WTC11 (cell line): Measurements from ENCODE around the gene RIN1. TPM values are rescaled to one million over a fixed set of nuclear protein-coding genes. Genes with fewer than 3 reads are reported as not detected.

Experiments
- CREB1 ChIP-seq: sonication (generic); formaldehyde crosslinking; IDR thresholded peaks from 2 replicates; pipeline ENCODE4 v1.8.0; 2023; ENCODE audit warnings: mild to moderate bottlenecking, missing genetic modification reagents
- FOXK1 ChIP-seq: sonication (generic); formaldehyde crosslinking; IDR thresholded peaks from 2 replicates; pipeline ENCODE4 v1.8.0; 2022; ENCODE audit warnings: mild to moderate bottlenecking, moderate library complexity, missing genetic modification reagents
- FOXP1 ChIP-seq: sonication (generic); formaldehyde crosslinking; IDR thresholded peaks from 2 replicates; pipeline ENCODE4 v1.8.0; 2022; ENCODE audit warnings: missing genetic modification reagents, mild to moderate bottlenecking, moderate library complexity, borderline replicate concordance
- GRHL2 ChIP-seq: fragments of 250-450 bp; sonication (Bioruptor Pico); IDR thresholded peaks from 2 replicates; pipeline ENCODE4 v1.8.0; 2022; ENCODE audit warnings: mild to moderate bottlenecking, moderate library complexity; ENCODE audit not compliant: insufficient replicate concordance, severe bottlenecking
- HMGA2 ChIP-seq: fragments of 250-450 bp; sonication (Bioruptor Pico); IDR thresholded peaks from 2 replicates; pipeline ENCODE4 v1.4.0; 2021; ENCODE audit warnings: mild to moderate bottlenecking, moderate library complexity
- IRF2 ChIP-seq: sonication (generic); formaldehyde crosslinking; IDR thresholded peaks from 2 replicates; pipeline ENCODE4 v1.8.0; 2022; ENCODE audit warnings: low read depth, missing genetic modification reagents, borderline replicate concordance
- KAT7 ChIP-seq: sonication (generic); formaldehyde crosslinking; IDR thresholded peaks from 2 replicates; pipeline ENCODE4 v1.8.1; 2023; ENCODE audit warnings: missing genetic modification reagents, mild to moderate bottlenecking, borderline replicate concordance
- MXD4 ChIP-seq: fragments of 250-450 bp; sonication (Bioruptor Pico); IDR thresholded peaks from 2 replicates; pipeline ENCODE4 v1.8.0; 2021; ENCODE audit warnings: mild to moderate bottlenecking, moderate library complexity, borderline replicate concordance
- NFATC4 ChIP-seq: fragments of 250-450 bp; sonication (Bioruptor Pico); IDR thresholded peaks from 2 replicates; pipeline ENCODE4 v1.9.0; 2021; ENCODE audit warnings: mild to moderate bottlenecking
- NFE2L1 ChIP-seq: sonication (generic); formaldehyde crosslinking; IDR thresholded peaks from 2 replicates; pipeline ENCODE4 v1.8.1; 2023; ENCODE audit warnings: missing genetic modification reagents
- NR1H2 ChIP-seq: sonication (generic); formaldehyde crosslinking; IDR thresholded peaks from 2 replicates; pipeline ENCODE4 v1.9.0; 2021; ENCODE audit warnings: mild to moderate bottlenecking, moderate library complexity, missing genetic modification reagents
- NR2C2 ChIP-seq: sonication (generic); formaldehyde crosslinking; IDR thresholded peaks from 2 replicates; pipeline ENCODE4 v1.8.0; 2022; ENCODE audit warnings: mild to moderate bottlenecking, missing genetic modification reagents
- PRRX2 ChIP-seq: fragments of 250-450 bp; sonication (Bioruptor Pico); IDR thresholded peaks from 2 replicates; pipeline ENCODE4 v1.8.0; 2021; ENCODE audit warnings: mild to moderate bottlenecking
- RORB ChIP-seq: fragments of 250-450 bp; sonication (Bioruptor Pico); IDR thresholded peaks from 2 replicates; pipeline ENCODE4 v1.9.0; 2021; ENCODE audit warnings: mild to moderate bottlenecking
- SMAD4 ChIP-seq: sonication (generic); formaldehyde crosslinking; IDR thresholded peaks from 2 replicates; pipeline ENCODE4 v1.8.0; 2022; ENCODE audit warnings: mild to moderate bottlenecking, missing genetic modification reagents
- SOX15 ChIP-seq: fragments of 250-450 bp; sonication (Bioruptor Pico); IDR thresholded peaks from 2 replicates; pipeline ENCODE4 v1.9.0; 2021; ENCODE audit warnings: mild to moderate bottlenecking
- ZNF138 ChIP-seq: sonication (generic); formaldehyde crosslinking; conservative IDR thresholded peaks from 2 replicates; pipeline ENCODE4 v1.8.1; 2022; ENCODE audit warnings: mild to moderate bottlenecking, moderate library complexity, missing genetic modification reagents
- ZNF232 ChIP-seq: sonication (generic); formaldehyde crosslinking; IDR thresholded peaks from 2 replicates; pipeline ENCODE4 v1.8.0; 2022; ENCODE audit warnings: mild to moderate bottlenecking, missing genetic modification reagents
- ZNF423 ChIP-seq: fragments of 250-450 bp; sonication (Bioruptor Pico); IDR thresholded peaks from 2 replicates; pipeline ENCODE4 v2.1.2; 2022; ENCODE audit warnings: mild to moderate bottlenecking, moderate library complexity
- total RNA-seq: library from RNA; stranded (reverse); gene quantifications from 3 replicates; pipeline ENCODE4 v1.2.3, GENCODE V29; 2021
- TF ChIP-seq, protein P1 (sequence below): sonication (generic); formaldehyde crosslinking; IDR thresholded peaks from 2 replicates; pipeline ENCODE4 v1.8.1; 2022; ENCODE audit warnings: mild to moderate bottlenecking, moderate library complexity, missing genetic modification reagents
- TF ChIP-seq, protein P2 (sequence below): fragments of 250-450 bp; sonication (Bioruptor Pico); IDR thresholded peaks from 2 replicates; pipeline ENCODE4 v1.9.0; 2021; ENCODE audit warnings: moderate library complexity, mild to moderate bottlenecking, inconsistent platforms, borderline replicate concordance
- TF ChIP-seq, protein P3 (sequence below): sonication (generic); formaldehyde crosslinking; IDR thresholded peaks from 2 replicates; pipeline ENCODE4 v1.8.1; 2023; ENCODE audit warnings: mild to moderate bottlenecking, missing genetic modification reagents, moderate library complexity
- TF ChIP-seq, protein P4 (sequence below): sonication (generic); formaldehyde crosslinking; IDR thresholded peaks from 2 replicates; pipeline ENCODE4 v1.8.1; 2022; ENCODE audit warnings: mild to moderate bottlenecking, missing genetic modification reagents, moderate library complexity, borderline replicate concordance
- TF ChIP-seq, protein P5 (sequence below): sonication (generic); formaldehyde crosslinking; IDR thresholded peaks from 2 replicates; pipeline ENCODE4 v1.8.1; 2022; ENCODE audit warnings: low read depth, mild to moderate bottlenecking, moderate library complexity, missing genetic modification reagents, borderline replicate concordance
- TF ChIP-seq, protein P6 (sequence below): sonication (generic); formaldehyde crosslinking; IDR thresholded peaks from 2 replicates; pipeline ENCODE4 v1.8.1; 2023; ENCODE audit warnings: mild to moderate bottlenecking, moderate library complexity, missing genetic modification reagents
- TF ChIP-seq, protein P7 (sequence below): sonication (generic); formaldehyde crosslinking; IDR thresholded peaks from 2 replicates; pipeline ENCODE4 v1.8.0; 2022; ENCODE audit warnings: mild to moderate bottlenecking, missing genetic modification reagents
- TF ChIP-seq, protein P8 (sequence below): sonication (generic); formaldehyde crosslinking; IDR thresholded peaks from 2 replicates; pipeline ENCODE4 v1.8.0; 2022; ENCODE audit warnings: mild to moderate bottlenecking, missing genetic modification reagents
- TF ChIP-seq, protein P9 (sequence below): sonication (generic); formaldehyde crosslinking; IDR thresholded peaks from 2 replicates; pipeline ENCODE4 v1.8.0; 2022; ENCODE audit warnings: mild to moderate bottlenecking, missing genetic modification reagents

RIN1 gene
- total RNA-seq, 1 experiment from 2014 or later = 5.0 TPM

DNA sequence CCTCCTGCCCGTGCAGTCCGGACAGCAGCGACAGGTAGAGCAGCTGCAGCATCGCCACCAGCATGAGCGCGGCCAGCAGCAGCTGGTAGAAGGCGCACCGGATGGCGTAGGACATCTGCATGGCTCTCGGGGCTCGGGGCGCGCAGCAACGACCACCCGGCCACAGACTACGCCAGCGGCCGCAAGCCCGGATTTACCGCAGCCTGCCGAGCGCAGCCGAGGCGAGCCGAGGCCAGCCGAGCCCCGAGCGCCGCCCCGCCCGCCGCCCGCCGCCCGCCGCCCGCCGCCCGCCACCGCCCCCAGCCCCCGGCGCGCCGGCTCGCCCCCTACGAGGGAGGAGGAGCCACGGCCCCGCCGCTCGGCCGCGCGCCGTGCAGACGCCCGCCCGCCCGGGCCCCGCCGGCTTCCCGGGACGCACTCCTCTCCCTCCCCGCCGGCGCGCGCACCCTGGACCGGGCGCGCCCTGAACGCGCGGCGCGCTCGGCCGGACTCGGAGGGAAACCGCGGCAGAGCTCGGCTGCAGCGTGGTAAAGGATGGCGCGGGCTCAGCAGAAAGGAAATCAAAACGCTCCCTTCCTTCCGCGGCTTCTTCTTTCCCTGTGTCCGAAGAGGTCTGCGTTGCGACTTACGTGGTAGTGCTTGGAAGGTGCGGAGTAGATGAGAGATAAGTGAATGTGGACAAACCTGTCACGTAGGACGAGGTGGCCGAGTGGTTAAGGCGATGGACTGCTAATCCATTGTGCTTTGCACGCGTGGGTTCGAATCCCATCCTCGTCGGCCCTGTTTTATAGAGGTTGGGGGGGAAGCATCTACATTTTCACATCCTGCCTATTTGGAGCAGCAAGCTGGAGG, 11.4 kb upstream of the RIN1 start, which contains the start of gene B4GAT1 (continued):
- TF ChIP-seq, protein P1, sequence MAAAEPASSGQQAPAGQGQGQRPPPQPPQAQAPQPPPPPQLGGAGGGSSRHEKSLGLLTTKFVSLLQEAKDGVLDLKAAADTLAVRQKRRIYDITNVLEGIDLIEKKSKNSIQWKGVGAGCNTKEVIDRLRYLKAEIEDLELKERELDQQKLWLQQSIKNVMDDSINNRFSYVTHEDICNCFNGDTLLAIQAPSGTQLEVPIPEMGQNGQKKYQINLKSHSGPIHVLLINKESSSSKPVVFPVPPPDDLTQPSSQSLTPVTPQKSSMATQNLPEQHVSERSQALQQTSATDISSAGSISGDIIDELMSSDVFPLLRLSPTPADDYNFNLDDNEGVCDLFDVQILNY (CRISPR knock-in tag) = peak; percentile 56; the same call in 1 of the 2 replicates
- TF ChIP-seq HMGA2 (CRISPR knock-in tag) (0 out of 2 replicates have a peak, but pooled peaks have one; percentile 22), GRHL2 (CRISPR knock-in tag) (no peak), NFE2L1 (CRISPR knock-in tag) (no peak), SMAD4 (CRISPR knock-in tag) (no peak), IRF2 (CRISPR knock-in tag) (no peak), KAT7 (CRISPR knock-in tag) (no peak; the same call in 1 of the 2 replicates), CREB1 (CRISPR knock-in tag) (no peak), PRRX2 (CRISPR knock-in tag) (no peak), ZNF423 (CRISPR knock-in tag) (0 out of 2 replicates have a peak, but pooled peaks have one; percentile 10), RORB (CRISPR knock-in tag) (no peak), NR2C2 (CRISPR knock-in tag) (no peak), ZNF138 (CRISPR knock-in tag) (no peak), MXD4 (CRISPR knock-in tag) (no peak), FOXK1 (peak; percentile 55; the same call in 1 of the 2 replicates), FOXP1 (no peak), NR1H2 (CRISPR knock-in tag) (no peak), ZNF232 (CRISPR knock-in tag) (no peak; the same call in 1 of the 2 replicates), NFATC4 (CRISPR knock-in tag) (no peak), SOX15 (CRISPR knock-in tag) (no peak)
- TF ChIP-seq, protein P2, sequence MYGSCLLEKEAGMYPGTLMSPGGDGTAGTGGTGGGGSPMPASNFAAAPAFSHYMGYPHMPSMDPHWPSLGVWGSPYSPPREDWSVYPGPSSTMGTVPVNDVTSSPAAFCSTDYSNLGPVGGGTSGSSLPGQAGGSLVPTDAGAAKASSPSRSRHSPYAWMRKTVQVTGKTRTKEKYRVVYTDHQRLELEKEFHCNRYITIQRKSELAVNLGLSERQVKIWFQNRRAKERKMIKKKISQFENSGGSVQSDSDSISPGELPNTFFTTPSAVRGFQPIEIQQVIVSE (CRISPR knock-in tag) = no peak
- TF ChIP-seq, protein P3, sequence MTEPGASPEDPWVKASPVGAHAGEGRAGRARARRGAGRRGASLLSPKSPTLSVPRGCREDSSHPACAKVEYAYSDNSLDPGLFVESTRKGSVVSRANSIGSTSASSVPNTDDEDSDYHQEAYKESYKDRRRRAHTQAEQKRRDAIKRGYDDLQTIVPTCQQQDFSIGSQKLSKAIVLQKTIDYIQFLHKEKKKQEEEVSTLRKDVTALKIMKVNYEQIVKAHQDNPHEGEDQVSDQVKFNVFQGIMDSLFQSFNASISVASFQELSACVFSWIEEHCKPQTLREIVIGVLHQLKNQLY (CRISPR knock-in tag) = 0 out of 2 replicates have a peak, but pooled peaks have one; percentile 63
- TF ChIP-seq, protein P4, sequence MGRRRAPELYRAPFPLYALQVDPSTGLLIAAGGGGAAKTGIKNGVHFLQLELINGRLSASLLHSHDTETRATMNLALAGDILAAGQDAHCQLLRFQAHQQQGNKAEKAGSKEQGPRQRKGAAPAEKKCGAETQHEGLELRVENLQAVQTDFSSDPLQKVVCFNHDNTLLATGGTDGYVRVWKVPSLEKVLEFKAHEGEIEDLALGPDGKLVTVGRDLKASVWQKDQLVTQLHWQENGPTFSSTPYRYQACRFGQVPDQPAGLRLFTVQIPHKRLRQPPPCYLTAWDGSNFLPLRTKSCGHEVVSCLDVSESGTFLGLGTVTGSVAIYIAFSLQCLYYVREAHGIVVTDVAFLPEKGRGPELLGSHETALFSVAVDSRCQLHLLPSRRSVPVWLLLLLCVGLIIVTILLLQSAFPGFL (CRISPR knock-in tag) = no peak
- TF ChIP-seq, protein P5, sequence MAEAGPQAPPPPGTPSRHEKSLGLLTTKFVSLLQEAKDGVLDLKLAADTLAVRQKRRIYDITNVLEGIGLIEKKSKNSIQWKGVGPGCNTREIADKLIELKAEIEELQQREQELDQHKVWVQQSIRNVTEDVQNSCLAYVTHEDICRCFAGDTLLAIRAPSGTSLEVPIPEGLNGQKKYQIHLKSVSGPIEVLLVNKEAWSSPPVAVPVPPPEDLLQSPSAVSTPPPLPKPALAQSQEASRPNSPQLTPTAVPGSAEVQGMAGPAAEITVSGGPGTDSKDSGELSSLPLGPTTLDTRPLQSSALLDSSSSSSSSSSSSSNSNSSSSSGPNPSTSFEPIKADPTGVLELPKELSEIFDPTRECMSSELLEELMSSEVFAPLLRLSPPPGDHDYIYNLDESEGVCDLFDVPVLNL (CRISPR knock-in tag) = no peak
- TF ChIP-seq, protein P6, sequence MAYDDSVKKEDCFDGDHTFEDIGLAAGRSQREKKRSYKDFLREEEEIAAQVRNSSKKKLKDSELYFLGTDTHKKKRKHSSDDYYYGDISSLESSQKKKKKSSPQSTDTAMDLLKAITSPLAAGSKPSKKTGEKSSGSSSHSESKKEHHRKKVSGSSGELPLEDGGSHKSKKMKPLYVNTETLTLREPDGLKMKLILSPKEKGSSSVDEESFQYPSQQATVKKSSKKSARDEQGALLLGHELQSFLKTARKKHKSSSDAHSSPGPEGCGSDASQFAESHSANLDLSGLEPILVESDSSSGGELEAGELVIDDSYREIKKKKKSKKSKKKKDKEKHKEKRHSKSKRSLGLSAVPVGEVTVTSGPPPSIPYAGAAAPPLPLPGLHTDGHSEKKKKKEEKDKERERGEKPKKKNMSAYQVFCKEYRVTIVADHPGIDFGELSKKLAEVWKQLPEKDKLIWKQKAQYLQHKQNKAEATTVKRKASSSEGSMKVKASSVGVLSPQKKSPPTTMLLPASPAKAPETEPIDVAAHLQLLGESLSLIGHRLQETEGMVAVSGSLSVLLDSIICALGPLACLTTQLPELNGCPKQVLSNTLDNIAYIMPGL (CRISPR knock-in tag) = peak; percentile 96
- TF ChIP-seq, protein P7, sequence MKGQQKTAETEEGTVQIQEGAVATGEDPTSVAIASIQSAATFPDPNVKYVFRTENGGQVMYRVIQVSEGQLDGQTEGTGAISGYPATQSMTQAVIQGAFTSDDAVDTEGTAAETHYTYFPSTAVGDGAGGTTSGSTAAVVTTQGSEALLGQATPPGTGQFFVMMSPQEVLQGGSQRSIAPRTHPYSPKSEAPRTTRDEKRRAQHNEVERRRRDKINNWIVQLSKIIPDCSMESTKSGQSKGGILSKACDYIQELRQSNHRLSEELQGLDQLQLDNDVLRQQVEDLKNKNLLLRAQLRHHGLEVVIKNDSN (CRISPR knock-in tag) = no peak
- TF ChIP-seq, protein P8, sequence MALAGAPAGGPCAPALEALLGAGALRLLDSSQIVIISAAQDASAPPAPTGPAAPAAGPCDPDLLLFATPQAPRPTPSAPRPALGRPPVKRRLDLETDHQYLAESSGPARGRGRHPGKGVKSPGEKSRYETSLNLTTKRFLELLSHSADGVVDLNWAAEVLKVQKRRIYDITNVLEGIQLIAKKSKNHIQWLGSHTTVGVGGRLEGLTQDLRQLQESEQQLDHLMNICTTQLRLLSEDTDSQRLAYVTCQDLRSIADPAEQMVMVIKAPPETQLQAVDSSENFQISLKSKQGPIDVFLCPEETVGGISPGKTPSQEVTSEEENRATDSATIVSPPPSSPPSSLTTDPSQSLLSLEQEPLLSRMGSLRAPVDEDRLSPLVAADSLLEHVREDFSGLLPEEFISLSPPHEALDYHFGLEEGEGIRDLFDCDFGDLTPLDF (CRISPR knock-in tag) = no peak
- TF ChIP-seq, protein P9, sequence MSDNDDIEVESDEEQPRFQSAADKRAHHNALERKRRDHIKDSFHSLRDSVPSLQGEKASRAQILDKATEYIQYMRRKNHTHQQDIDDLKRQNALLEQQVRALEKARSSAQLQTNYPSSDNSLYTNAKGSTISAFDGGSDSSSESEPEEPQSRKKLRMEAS (CRISPR knock-in tag) = no peak
